ENCODE data around the gene UBE3C. TPM values are rescaled to one million over a fixed set of nuclear protein-coding genes. Genes with fewer than 3 reads are reported as not detected.

UBE3C gene
- total and polyA plus RNA-seq, 2 of the 13 experiments (the other 11 are each of a cell fraction or from before 2014, with no cell fraction given): 27.0 to 48.2 TPM

DNA sequence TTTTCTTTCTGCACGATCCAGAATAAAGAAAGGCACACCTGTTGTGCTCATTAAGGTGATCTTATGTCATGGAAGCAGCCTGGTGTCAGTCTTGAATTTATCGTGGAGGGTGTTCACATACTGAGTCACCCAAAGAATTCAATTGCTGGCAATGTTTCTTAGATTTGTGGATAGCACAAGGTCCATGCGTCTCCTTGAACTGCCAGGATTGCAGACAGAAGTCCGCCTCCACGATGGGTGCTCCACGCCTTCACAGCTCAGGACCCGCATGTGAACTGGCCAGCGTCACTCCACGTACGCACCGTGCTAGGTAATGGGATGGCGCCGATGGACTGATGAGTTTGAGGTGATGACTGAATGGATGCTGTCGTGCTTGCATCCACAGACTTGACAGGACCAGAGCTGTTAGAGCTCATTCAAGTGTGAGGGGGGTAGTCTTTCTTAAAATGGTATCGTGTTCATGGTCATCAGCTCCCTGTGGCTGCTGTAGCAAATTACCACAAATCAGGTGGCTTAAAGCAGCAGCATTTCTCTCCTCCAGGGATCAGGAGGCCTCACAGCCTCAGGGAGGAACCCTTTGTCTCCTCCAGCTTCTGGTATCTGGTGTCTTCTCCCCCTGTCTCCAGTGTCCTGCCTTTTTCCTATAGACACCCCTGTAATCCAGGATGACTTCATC is 132.7 kb downstream of the UBE3C start (continued):
- TF ChIP-seq, protein P1, sequence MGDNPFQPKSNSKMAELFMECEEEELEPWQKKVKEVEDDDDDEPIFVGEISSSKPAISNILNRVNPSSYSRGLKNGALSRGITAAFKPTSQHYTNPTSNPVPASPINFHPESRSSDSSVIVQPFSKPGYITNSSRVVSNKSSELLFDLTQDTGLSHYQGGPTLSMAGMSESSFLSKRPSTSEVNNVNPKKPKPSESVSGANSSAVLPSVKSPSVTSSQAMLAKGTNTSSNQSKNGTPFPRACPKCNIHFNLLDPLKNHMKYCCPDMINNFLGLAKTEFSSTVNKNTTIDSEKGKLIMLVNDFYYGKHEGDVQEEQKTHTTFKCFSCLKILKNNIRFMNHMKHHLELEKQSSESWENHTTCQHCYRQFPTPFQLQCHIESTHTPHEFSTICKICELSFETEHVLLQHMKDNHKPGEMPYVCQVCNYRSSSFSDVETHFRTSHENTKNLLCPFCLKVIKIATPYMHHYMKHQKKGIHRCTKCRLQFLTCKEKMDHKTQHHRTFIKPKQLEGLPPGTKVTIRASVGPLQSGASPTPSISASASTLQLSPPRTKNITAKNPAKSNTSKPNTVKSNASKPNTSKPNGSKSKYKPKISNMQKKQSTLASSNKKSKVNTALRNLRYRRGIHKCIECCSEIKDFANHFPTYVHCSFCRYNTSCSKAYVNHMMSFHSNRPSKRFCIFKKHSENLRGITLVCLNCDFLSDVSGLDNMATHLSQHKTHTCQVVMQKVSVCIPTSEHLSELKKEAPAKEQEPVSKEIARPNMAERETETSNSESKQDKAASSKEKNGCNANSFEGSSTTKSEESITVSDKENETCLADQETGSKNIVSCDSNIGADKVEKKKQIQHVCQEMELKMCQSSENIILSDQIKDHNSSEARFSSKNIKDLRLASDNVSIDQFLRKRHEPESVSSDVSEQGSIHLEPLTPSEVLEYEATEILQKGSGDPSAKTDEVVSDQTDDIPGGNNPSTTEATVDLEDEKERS (CRISPR knock-in tag; IDR thresholded peaks at IDR 0.05): no peak
- TF ChIP-seq, protein P2, sequence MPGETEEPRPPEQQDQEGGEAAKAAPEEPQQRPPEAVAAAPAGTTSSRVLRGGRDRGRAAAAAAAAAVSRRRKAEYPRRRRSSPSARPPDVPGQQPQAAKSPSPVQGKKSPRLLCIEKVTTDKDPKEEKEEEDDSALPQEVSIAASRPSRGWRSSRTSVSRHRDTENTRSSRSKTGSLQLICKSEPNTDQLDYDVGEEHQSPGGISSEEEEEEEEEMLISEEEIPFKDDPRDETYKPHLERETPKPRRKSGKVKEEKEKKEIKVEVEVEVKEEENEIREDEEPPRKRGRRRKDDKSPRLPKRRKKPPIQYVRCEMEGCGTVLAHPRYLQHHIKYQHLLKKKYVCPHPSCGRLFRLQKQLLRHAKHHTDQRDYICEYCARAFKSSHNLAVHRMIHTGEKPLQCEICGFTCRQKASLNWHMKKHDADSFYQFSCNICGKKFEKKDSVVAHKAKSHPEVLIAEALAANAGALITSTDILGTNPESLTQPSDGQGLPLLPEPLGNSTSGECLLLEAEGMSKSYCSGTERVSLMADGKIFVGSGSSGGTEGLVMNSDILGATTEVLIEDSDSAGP (CRISPR knock-in tag; IDR thresholded peaks at IDR 0.05; ENCODE audit: borderline replicate concordance): 0 out of 2 replicates have a peak, but pooled peaks have one; percentile 15
- TF ChIP-seq, protein P3, sequence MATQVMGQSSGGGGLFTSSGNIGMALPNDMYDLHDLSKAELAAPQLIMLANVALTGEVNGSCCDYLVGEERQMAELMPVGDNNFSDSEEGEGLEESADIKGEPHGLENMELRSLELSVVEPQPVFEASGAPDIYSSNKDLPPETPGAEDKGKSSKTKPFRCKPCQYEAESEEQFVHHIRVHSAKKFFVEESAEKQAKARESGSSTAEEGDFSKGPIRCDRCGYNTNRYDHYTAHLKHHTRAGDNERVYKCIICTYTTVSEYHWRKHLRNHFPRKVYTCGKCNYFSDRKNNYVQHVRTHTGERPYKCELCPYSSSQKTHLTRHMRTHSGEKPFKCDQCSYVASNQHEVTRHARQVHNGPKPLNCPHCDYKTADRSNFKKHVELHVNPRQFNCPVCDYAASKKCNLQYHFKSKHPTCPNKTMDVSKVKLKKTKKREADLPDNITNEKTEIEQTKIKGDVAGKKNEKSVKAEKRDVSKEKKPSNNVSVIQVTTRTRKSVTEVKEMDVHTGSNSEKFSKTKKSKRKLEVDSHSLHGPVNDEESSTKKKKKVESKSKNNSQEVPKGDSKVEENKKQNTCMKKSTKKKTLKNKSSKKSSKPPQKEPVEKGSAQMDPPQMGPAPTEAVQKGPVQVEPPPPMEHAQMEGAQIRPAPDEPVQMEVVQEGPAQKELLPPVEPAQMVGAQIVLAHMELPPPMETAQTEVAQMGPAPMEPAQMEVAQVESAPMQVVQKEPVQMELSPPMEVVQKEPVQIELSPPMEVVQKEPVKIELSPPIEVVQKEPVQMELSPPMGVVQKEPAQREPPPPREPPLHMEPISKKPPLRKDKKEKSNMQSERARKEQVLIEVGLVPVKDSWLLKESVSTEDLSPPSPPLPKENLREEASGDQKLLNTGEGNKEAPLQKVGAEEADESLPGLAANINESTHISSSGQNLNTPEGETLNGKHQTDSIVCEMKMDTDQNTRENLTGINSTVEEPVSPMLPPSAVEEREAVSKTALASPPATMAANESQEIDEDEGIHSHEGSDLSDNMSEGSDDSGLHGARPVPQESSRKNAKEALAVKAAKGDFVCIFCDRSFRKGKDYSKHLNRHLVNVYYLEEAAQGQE (IDR thresholded peaks at IDR 0.05; ENCODE audit: borderline replicate concordance in 1 of 2, low read depth in 1 of 2, low read length in 2 of 2): no peak
- TF ChIP-seq GPN1 (CRISPR knock-in tag; IDR thresholded peaks at IDR 0.05; ENCODE audit: borderline replicate concordance) (no peak), DPF2 (CRISPR knock-in tag; IDR thresholded peaks at IDR 0.05; ENCODE audit: borderline replicate concordance, low read depth) (no peak), ZNF337 (CRISPR knock-in tag; IDR thresholded peaks at IDR 0.05; ENCODE audit: borderline replicate concordance, low read depth) (no peak), ZNF225 (CRISPR knock-in tag; IDR thresholded peaks at IDR 0.05) (no peak), RFX5 (IDR thresholded peaks at IDR 0.05; ENCODE audit: low read depth, low read length) (no peak), SNRNP70 (IDR thresholded peaks at IDR 0.05; ENCODE audit: low read depth, low read length) (no peak), POLR2A (IDR thresholded peaks at IDR 0.05; ENCODE audit: insufficient read depth in 1 of 2, low read depth in 2 of 2, low read length in 2 of 2) (0 out of 4 replicates have a peak, but pooled peaks of 1 of the 2 experiments have one; percentile 8)
- TF ChIP-seq, protein P4, sequence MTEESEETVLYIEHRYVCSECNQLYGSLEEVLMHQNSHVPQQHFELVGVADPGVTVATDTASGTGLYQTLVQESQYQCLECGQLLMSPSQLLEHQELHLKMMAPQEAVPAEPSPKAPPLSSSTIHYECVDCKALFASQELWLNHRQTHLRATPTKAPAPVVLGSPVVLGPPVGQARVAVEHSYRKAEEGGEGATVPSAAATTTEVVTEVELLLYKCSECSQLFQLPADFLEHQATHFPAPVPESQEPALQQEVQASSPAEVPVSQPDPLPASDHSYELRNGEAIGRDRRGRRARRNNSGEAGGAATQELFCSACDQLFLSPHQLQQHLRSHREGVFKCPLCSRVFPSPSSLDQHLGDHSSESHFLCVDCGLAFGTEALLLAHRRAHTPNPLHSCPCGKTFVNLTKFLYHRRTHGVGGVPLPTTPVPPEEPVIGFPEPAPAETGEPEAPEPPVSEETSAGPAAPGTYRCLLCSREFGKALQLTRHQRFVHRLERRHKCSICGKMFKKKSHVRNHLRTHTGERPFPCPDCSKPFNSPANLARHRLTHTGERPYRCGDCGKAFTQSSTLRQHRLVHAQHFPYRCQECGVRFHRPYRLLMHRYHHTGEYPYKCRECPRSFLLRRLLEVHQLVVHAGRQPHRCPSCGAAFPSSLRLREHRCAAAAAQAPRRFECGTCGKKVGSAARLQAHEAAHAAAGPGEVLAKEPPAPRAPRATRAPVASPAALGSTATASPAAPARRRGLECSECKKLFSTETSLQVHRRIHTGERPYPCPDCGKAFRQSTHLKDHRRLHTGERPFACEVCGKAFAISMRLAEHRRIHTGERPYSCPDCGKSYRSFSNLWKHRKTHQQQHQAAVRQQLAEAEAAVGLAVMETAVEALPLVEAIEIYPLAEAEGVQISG (CRISPR knock-in tag; IDR thresholded peaks at IDR 0.05): no peak
- TF ChIP-seq, protein P5, sequence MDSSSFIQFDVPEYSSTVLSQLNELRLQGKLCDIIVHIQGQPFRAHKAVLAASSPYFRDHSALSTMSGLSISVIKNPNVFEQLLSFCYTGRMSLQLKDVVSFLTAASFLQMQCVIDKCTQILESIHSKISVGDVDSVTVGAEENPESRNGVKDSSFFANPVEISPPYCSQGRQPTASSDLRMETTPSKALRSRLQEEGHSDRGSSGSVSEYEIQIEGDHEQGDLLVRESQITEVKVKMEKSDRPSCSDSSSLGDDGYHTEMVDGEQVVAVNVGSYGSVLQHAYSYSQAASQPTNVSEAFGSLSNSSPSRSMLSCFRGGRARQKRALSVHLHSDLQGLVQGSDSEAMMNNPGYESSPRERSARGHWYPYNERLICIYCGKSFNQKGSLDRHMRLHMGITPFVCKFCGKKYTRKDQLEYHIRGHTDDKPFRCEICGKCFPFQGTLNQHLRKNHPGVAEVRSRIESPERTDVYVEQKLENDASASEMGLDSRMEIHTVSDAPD (CRISPR knock-in tag; IDR thresholded peaks at IDR 0.05): no peak
- TF ChIP-seq, protein P6, sequence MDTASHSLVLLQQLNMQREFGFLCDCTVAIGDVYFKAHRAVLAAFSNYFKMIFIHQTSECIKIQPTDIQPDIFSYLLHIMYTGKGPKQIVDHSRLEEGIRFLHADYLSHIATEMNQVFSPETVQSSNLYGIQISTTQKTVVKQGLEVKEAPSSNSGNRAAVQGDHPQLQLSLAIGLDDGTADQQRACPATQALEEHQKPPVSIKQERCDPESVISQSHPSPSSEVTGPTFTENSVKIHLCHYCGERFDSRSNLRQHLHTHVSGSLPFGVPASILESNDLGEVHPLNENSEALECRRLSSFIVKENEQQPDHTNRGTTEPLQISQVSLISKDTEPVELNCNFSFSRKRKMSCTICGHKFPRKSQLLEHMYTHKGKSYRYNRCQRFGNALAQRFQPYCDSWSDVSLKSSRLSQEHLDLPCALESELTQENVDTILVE (CRISPR knock-in tag; IDR thresholded peaks at IDR 0.05): no peak

Data from HepG2 (cell line).